Right atrium auricular region (tissue), 2 donors: ENCODE results near the gene AP2S1. TPM values are rescaled to one million over a fixed set of nuclear protein-coding genes. Genes with fewer than 3 reads are reported as not detected.
"Not testable (repeated sequence)": the region's sequence is repeated elsewhere in the genome, so short reads cannot be mapped to it uniquely, and the experiment has no call there.

Experiments used
- DNase-seq: peaks from one replicate; pipeline ENCODE4 v3.0.0-alpha.2; 2019; ENCODE audit warnings: low spot score
- H3K27ac ChIP-seq, 2 donors: fragments of 200-600 bp; sonication (generic); 1 replicate in 1 of 2; 2 replicates in 1 of 2; pipeline ENCODE4 v1.5.1; 2016 to 2019
- H3K27me3 ChIP-seq, 2 donors: fragments of 200-600 bp; sonication (generic); one replicate each; pipeline versions ENCODE4 v1.5.1 to v1.6.0; 2017 to 2019
- H3K36me3 ChIP-seq: fragments of 200-600 bp; sonication (generic); one replicate; pipeline ENCODE4 v1.5.1; 2016
- H3K4me1 ChIP-seq, 2 donors: fragments of 200-600 bp; sonication (generic); one replicate each; pipeline versions ENCODE4 v1.5.1 to v1.6.0; 2017 to 2019
- H3K4me3 ChIP-seq, 2 donors: fragments of 200-600 bp; sonication (generic); 1 replicate in 1 of 2; 2 replicates in 1 of 2; pipeline ENCODE4 v1.5.1; 2017 to 2019; ENCODE audit warnings: mild to moderate bottlenecking in 1 of 2, moderate library complexity in 1 of 2
- H3K9me3 ChIP-seq, 2 donors: fragments of 200-600 bp; sonication (generic); one replicate each; pipeline ENCODE4 v1.5.1; 2019
- total RNA-seq, 2 donors: library from RNA; depleted of rRNA; stranded (reverse); fragments of >200 nt; gene quantifications; one replicate each; pipeline ENCODE4 v1.1.0, GENCODE V29; 2016
- TF ChIP-seq, protein P1 (sequence below), 2 donors: fragments of 200-600 bp; sonication (generic); IDR thresholded peaks; one replicate each; pipeline ENCODE4 v1.5.1; 2019; ENCODE audit warnings: antibody characterized with exemption in 2 of 2

The AP2S1 gene
- total RNA-seq, 2 donors from 2014 or later, result 61.0 to 103 TPM

DNA sequence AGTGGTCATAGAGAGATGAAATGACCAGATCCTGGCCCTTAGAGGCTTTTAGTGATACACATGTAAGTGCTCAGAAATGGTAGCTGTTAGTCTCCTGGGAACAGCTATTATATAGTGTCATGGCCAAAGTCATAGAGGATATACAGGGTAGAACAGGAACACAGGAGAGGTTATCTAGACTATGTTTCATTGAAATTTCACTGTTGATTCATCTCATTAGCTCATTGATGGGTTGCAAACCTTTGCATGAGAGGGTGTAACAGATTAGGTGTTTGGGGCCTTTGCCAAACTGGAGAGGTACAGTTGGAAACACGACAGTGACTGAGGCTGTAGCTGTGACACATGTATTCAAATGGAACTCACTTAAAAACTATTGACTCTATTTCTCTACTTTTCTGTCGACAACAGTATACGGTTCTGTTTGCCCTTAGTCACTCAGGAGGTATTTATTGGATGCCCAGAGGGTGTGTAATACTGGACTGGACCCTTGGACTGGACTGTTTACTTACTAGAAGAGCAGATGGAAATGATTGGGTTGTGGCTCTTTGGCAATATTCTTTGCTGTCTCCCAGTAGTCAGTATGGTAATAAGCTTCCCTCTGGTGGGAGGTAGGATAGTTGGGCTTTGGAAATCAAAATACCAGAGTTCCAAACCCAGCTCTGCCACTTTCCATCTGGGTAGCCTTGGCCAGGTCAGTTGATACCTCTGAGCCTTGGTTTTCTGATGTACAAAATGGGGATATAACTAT lies 40.0 kb upstream of the AP2S1 start:
- H3K36me3 ChIP-seq, result no peaks in the 10 kb centered on the region
- peak overlapping the region in 1 of 2 donors; percentile 4 for H3K27ac ChIP-seq
- H3K9me3 ChIP-seq, result peaks cover 0 to 4% of the 10 kb centered on the region in 2 donors
- H3K4me3 ChIP-seq, result no peak overlapping the region
- peaks cover 0 to 13% of the 10 kb centered on the region in 2 donors for H3K4me1 ChIP-seq
- no peak for DNase-seq
- TF ChIP-seq, protein P1, sequence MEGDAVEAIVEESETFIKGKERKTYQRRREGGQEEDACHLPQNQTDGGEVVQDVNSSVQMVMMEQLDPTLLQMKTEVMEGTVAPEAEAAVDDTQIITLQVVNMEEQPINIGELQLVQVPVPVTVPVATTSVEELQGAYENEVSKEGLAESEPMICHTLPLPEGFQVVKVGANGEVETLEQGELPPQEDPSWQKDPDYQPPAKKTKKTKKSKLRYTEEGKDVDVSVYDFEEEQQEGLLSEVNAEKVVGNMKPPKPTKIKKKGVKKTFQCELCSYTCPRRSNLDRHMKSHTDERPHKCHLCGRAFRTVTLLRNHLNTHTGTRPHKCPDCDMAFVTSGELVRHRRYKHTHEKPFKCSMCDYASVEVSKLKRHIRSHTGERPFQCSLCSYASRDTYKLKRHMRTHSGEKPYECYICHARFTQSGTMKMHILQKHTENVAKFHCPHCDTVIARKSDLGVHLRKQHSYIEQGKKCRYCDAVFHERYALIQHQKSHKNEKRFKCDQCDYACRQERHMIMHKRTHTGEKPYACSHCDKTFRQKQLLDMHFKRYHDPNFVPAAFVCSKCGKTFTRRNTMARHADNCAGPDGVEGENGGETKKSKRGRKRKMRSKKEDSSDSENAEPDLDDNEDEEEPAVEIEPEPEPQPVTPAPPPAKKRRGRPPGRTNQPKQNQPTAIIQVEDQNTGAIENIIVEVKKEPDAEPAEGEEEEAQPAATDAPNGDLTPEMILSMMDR (IDR thresholded peaks at IDR 0.05), result no peak
- no peaks in the 10 kb centered on the region for H3K27me3 ChIP-seq

DNA sequence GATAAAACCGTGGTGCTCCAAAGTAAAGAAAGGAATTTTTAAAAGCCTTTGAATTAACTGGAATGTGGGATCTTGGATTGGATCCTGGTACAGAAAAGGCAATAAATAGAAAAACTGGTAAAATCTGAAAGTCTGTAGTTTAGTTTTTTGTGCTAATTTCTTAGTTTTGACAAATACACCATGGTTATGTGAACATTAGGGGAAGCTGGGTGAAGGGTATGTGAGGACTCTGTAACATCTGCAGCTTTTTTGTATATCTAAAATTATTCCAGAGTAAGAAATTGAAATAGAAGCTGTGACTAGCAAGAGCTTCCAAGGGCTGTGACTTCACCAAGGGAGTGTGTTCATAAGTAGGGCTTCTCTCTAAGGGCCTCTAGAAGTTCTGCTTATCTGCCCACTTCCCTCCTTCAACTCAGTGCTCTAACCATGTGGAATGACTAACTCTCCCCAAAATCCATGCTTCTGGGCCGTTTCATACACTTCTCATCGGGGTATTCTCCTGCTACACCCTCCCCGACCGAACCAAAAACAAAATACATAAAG lies 36.7 kb upstream of the AP2S1 start:
- no peak for DNase-seq
- peaks cover 0 to 4% of the 10 kb centered on the region in 2 donors for H3K9me3 ChIP-seq
- no peak overlapping the region for H3K27ac ChIP-seq
- no peak overlapping the region for H3K4me3 ChIP-seq
- no peaks in the 10 kb centered on the region for H3K36me3 ChIP-seq
- H3K4me1 ChIP-seq, result peaks cover 0 to 19% of the 10 kb centered on the region in 2 donors
- TF ChIP-seq, protein P1 (IDR thresholded peaks at IDR 0.05), result no peak
- no peaks in the 10 kb centered on the region for H3K27me3 ChIP-seq

DNA sequence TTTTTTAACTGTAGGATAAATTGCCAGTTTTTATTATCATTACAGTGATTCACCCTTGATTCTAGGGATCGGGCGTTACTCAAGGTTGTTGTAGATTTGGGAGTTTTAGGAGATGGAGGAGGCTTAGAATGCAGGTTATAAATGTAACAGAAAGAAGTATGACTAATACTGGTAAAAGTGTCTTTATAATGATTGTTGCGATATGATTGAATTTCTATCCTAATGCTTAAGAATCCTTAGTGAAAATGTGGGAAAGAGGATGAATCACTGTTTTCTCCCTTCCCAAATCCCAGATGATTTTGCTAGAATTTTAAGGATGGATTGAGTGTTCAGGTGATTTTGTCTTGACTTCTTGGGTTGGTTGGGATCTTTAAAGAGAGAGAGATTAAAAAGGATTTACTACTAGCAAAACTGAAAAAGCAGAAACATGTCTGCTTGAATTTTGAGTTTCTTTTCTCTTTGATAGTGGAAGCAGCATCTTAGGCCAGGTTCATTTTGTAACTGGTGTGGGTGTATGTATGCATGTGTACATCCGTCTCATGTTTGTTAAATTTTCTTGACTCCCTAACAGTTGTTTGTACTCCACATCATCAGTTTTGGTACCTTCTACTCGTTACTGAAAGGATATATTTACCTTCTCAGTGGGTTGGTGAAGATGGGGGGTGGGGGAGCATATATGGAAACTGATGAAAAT lies 36.0 kb upstream of the AP2S1 start:
- H3K27ac ChIP-seq, result no peak overlapping the region
- H3K4me1 ChIP-seq, result peaks cover 0 to 19% of the 10 kb centered on the region in 2 donors
- DNase-seq, result no peak

DNA sequence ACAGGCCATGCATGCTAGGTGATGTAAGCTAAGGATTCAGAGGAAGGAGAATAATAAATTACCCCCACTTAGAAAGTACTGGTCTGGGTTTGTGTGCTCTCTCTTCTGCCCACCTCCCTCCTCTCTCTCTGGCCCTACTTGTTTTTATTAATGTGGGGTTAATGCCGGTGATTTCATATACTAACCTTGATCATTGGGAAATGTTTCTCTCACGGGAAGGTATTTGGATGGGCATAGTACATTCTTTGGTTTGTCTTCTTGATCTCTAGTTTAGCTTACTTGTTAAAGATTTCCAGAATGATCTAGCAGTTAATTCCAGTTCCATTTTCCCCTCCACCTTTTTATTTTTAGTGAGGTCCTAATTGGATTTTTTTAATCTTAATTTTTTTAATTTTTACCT lies 34.8 kb upstream of the AP2S1 start:
- Histone ChIP-seq H3K9me3 (peaks cover 0 to 4% of the 10 kb centered on the region in 2 donors), H3K4me1 (peaks cover 0 to 14% of the 10 kb centered on the region in 2 donors)

More for the DNA sequence above, 36.0 kb upstream of the AP2S1 start:
- no peaks in the 10 kb centered on the region for H3K27me3 ChIP-seq
- peaks cover 0 to 4% of the 10 kb centered on the region in 2 donors for H3K9me3 ChIP-seq
- H3K4me3 ChIP-seq, result no peak overlapping the region
- H3K36me3 ChIP-seq, result no peaks in the 10 kb centered on the region
- TF ChIP-seq, protein P1 (IDR thresholded peaks at IDR 0.05), result no peak

DNA sequence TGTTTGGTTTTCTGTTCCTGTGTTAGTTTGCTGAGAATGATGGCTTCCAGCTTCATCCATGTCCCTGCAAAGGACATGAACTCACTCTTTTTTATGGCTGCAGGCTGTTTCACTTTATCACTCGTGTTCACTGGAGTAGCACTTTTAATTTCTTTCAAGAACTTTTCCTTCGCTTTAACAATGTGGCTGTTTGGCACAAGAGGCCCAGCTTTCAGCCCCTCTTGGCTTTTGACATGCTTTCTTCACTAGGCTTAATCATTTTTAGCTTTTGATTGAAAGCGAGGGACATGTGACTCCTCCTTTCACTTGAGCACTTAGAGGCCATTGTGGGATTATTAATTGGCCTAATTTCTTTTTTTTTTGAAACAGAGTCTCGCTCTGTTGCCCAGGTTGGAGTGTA lies 32.1 kb upstream of the AP2S1 start:
- H3K36me3 ChIP-seq, result not testable (repeated sequence)

More for the DNA sequence above, 34.8 kb upstream of the AP2S1 start:
- H3K27me3 ChIP-seq, result no peaks in the 10 kb centered on the region
- no peaks in the 10 kb centered on the region for H3K36me3 ChIP-seq
- no peak for DNase-seq
- no peak overlapping the region for H3K27ac ChIP-seq
- TF ChIP-seq, protein P1 (IDR thresholded peaks at IDR 0.05), result no peak
- no peak overlapping the region for H3K4me3 ChIP-seq

DNA sequence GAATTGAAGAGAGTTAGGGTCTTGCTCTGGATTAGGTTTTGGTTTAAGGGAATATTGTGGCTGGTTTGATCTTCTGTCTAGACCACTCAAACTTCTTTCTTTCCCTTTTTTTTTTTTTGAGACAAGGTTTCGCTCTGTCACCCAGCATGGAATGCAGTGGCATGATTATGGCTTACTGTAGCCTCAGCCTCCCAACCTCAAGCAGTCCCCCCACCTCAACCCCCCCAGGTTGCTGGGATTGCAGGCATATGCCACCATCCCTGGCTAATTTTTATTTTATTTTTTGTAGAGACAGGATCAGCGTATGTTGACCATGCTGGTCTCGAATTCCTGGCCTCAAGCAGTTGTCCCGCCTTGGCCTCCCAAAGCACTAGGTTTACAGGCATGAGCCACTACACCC lies 31.4 kb upstream of the AP2S1 start:
- Histone ChIP-seq H3K4me1 (peaks cover 0 to 18% of the 10 kb centered on the region in 2 donors), H3K36me3 (no peaks in the 10 kb centered on the region), H3K4me3 (no peak overlapping the region), H3K27ac (no peak overlapping the region), H3K9me3 (peaks cover 0 to 1% of the 10 kb centered on the region in 2 donors), H3K27me3 (no peaks in the 10 kb centered on the region)
- TF ChIP-seq, protein P1 (IDR thresholded peaks at IDR 0.05), result no peak
- no peak for DNase-seq

More for the DNA sequence above, 32.1 kb upstream of the AP2S1 start:
- not testable (repeated sequence) for H3K4me3 ChIP-seq, H3K27me3 ChIP-seq, H3K9me3 ChIP-seq, H3K27ac ChIP-seq, DNase-seq
- peaks cover 0 to 18% of the 10 kb centered on the region in 2 donors for H3K4me1 ChIP-seq
